ENCODE results near the gene C20orf141. TPM values are rescaled to one million over a fixed set of nuclear protein-coding genes. Genes with fewer than 3 reads are reported as not detected.

The C20orf141 gene
- total RNA-seq, 6 donors from 2014 or later, result not detected

GRCh38 chr20:2859330-2860121, 44.7 kb downstream of the C20orf141 start:
- H3K4me1 ChIP-seq, result peaks cover 0 to 10% (median 0%) of the 10 kb centered on the region in 4 donors
- peaks cover 6 to 45% (median 41%) of the 10 kb centered on the region in 4 donors for H3K36me3 ChIP-seq
- no peak overlapping the region for H3K4me3 ChIP-seq
- ATAC-seq (ENCODE audit: low FRiP score in 2 of 2) (no peak), DNase-seq (no peak)
- no peaks in the 10 kb centered on the region for H3K9me3 ChIP-seq
- TF ChIP-seq CTCF (IDR thresholded peaks at IDR 0.05) (no peak), EP300 (IDR thresholded peaks at IDR 0.05) (no peak), POLR2A (IDR thresholded peaks at IDR 0.05) (no peak), POLR2AphosphoS5 (IDR thresholded peaks at IDR 0.05) (no peak)
- WGBS, 2 donors, result 80 to 85% methylated on average over 4 of the region's 4 CpGs
- H3K27me3 ChIP-seq, result no peaks in the 10 kb centered on the region
- H3K27ac ChIP-seq, result no peak overlapping the region

GRCh38 chr20:2864626-2865025, 49.8 kb downstream of the C20orf141 start:
- no peak overlapping the region for H3K4me3 ChIP-seq
- H3K36me3 ChIP-seq, result peaks cover 6 to 67% (median 54%) of the 10 kb centered on the region in 4 donors
- no peaks in the 10 kb centered on the region for H3K9me3 ChIP-seq
- peaks cover 0 to 3% (median 0%) of the 10 kb centered on the region in 4 donors for H3K4me1 ChIP-seq
- H3K27me3 ChIP-seq, result no peaks in the 10 kb centered on the region
- no peak for TF ChIP-seq CTCF (IDR thresholded peaks at IDR 0.05)
- no peak for TF ChIP-seq POLR2AphosphoS5 (IDR thresholded peaks at IDR 0.05)
- no peak for DNase-seq
- WGBS, 2 donors, result 93 to 97% methylated on average over 6 to 12 of the region's 12 CpGs
- ATAC-seq (ENCODE audit: low FRiP score in 2 of 2), result no peak
- no peak overlapping the region for H3K27ac ChIP-seq

GRCh38 chr20:2865101-2865500, 50.3 kb downstream of the C20orf141 start:
- peaks cover 6 to 62% (median 54%) of the 10 kb centered on the region in 4 donors for H3K36me3 ChIP-seq
- ATAC-seq (ENCODE audit: low FRiP score in 2 of 2) (no peak), DNase-seq (no peak)
- 90 to 100% methylated on average over 9 to 10 of the region's 10 CpGs for WGBS, 2 donors
- TF ChIP-seq CTCF (IDR thresholded peaks at IDR 0.05) (no peak), POLR2A (IDR thresholded peaks at IDR 0.05) (no peak), EP300 (IDR thresholded peaks at IDR 0.05) (no peak), POLR2AphosphoS5 (IDR thresholded peaks at IDR 0.05) (no peak)
- no peaks in the 10 kb centered on the region for H3K9me3 ChIP-seq
- peaks cover 0 to 3% (median 0%) of the 10 kb centered on the region in 4 donors for H3K4me1 ChIP-seq
- no peak overlapping the region for H3K4me3 ChIP-seq
- no peak overlapping the region for H3K27ac ChIP-seq
- no peaks in the 10 kb centered on the region for H3K27me3 ChIP-seq

Other genes starting within 250 kb of the C20orf141 start
- gene NOP56, start 162.4 kb upstream of the C20orf141 start, total RNA-seq, result 100 to 1,000 TPM in 3 of 6 donors, 10 to 100 TPM in 3; 64.8 to 162 (median 93.6) TPM
- 100 to 1,000 TPM in 1 of 6 donors, 10 to 100 TPM in 5; 64.7 to 108 (median 75.0) TPM for gene IDH3B, start 150.8 kb upstream of the C20orf141 start, total RNA-seq
- gene EBF4, start 122.2 kb upstream of the C20orf141 start, total RNA-seq, result 10 to 100 TPM in 5 of 6 donors, 1 to 10 TPM in 1; 7.8 to 23.7 (median 12.9) TPM
- 10 to 100 TPM in 1 of 6 donors, 1 to 10 TPM in 1, under 1 TPM in 3, not detected in 1; 0.15 to 13.0 (median 0.55) TPM for gene CPXM1, start 14.4 kb upstream of the C20orf141 start, total RNA-seq
- not detected for gene TMEM239, start 1.4 kb downstream of the C20orf141 start, total RNA-seq
- 100 to 1,000 TPM in 1 of 6 donors, 10 to 100 TPM in 5; 28.7 to 185 (median 49.1) TPM for gene PCED1A, start 25.7 kb downstream of the C20orf141 start, total RNA-seq
- gene VPS16, start 25.8 kb downstream of the C20orf141 start, total RNA-seq, result 10 to 100 TPM; 22.6 to 53.4 (median 38.2) TPM
- 10 to 100 TPM; 22.0 to 60.3 (median 51.1) TPM for gene PTPRA, start 58.5 kb downstream of the C20orf141 start, total RNA-seq
- gene GNRH2, start 228.6 kb downstream of the C20orf141 start, total RNA-seq, result 1 to 10 TPM in 1 of 6 donors, not detected in 5; 1.1 TPM
- 10 to 100 TPM; 36.7 to 65.5 (median 51.4) TPM for gene MRPS26, start 231.1 kb downstream of the C20orf141 start, total RNA-seq